C4-2B (cell line): ENCODE measurements around the gene L1CAM.

Experiments
- H3K27ac ChIP-seq: fragments of 450-650 bp; 2 replicates; pipeline ENCODE4 v1.5.1; 2017
- CTCF ChIP-seq: fragments of 450-650 bp; conservative IDR thresholded peaks from 2 replicates; pipeline ENCODE4 v1.5.1; 2017; ENCODE audit warnings: mild to moderate bottlenecking
- ZFX ChIP-seq: fragments of 450-650 bp; IDR thresholded peaks from 2 replicates; pipeline ENCODE4 v1.6.1; 2017

L1CAM gene

GRCh38 chrX:153926858-153927671 lies 41.1 kb upstream of the L1CAM start:
- H3K27ac ChIP-seq = peak overlapping the region; percentile 92

GRCh38 chrX:153926552-153926857 lies 40.5 kb upstream of the L1CAM start:
- TF ChIP-seq ZFX = no peak
- TF ChIP-seq CTCF = no peak
- H3K27ac ChIP-seq = peak overlapping the region; percentile 92

More at GRCh38 chrX:153926858-153927671, 41.1 kb upstream of the L1CAM start:
- TF ChIP-seq ZFX (no peak), CTCF (no peak)

GRCh38 chrX:153925739-153926551 lies 40.0 kb upstream of the L1CAM start, which contains the start of gene ARHGAP4:
TSS of gene ARHGAP4 (minus strand) at chrX:153926264. CDS start at chrX:153926202, 62 bp downstream.
- H3K27ac ChIP-seq = peak within 1 kb of the TSS; percentile 92
- TF ChIP-seq ZFX (no peak), CTCF (no peak)

- no peak overlapping the region for H3K27ac ChIP-seq
- TF ChIP-seq ZFX (no peak), CTCF (no peak)
Observed at GRCh38 chrX:153925387-153925738, 39.4 kb upstream of the L1CAM start.

GRCh38 chrX:153924149-153924861 lies 38.3 kb upstream of the L1CAM start:
- no peak overlapping the region for H3K27ac ChIP-seq
- TF ChIP-seq ZFX (no peak), CTCF (peak; percentile 5)

- no peak overlapping the region for H3K27ac ChIP-seq
- TF ChIP-seq ZFX (no peak), CTCF (peak; percentile 71)
Observed at GRCh38 chrX:153922932-153923857, 37.2 kb upstream of the L1CAM start.
